OCI-M2 (cell line): ENCODE measurements around the gene LRRC28.

Source experiments
- DNase-seq: peaks from one replicate; lab custom pipeline; 2025; ENCODE audit not compliant: unreplicated experiment; lab: John Stamatoyannopoulos, UW

LRRC28 gene

GRCh38 chr15:99305761-99306505 lies 54.7 kb downstream of the LRRC28 start:
- DNase-seq: no peak

- DNase-seq: no peak
Measured at GRCh38 chr15:99306694-99307338, 55.5 kb downstream of the LRRC28 start.

DNA sequence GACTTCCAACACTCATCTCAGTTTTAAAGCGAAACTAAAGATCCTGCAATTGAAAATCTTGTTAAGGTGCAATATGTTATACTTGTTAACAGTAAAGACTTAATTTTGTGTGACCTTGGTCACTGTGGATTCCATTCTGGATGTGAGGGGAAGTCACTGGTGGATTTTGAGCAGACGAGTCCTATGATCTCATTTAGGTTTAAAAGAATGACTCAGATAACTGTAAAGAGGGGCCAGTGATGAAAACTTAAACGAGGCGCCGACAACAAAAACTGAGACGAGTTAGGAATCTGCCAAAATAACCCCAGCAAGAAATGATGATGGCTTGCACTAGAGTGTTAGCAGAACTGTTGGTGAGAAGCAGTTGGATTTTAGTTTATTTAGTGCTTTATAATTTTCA lies 56.5 kb downstream of the LRRC28 start:
- DNase-seq: no peak

DNA sequence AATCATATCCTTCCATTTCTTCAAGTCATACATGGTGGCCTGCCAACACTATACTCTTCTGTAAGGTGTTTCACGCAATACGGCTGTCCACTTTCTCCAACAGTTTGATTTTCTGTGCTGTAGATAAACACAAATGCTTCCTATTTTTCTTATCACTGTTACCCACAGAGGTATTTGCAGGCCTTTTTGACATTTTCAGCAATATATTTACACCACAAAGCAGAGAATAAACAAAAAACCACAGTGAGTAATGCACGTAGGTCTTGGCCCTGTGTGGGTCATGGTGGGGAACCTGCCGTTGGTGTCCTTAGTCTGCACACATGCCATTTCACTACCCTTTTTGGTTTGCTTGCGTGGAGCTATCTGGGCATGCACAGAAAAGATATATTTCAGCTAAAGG lies 59.5 kb downstream of the LRRC28 start:
- no peak for DNase-seq

GRCh38 chr15:99312228-99312627 lies 60.9 kb downstream of the LRRC28 start:
- DNase-seq: peak; percentile 29

DNA sequence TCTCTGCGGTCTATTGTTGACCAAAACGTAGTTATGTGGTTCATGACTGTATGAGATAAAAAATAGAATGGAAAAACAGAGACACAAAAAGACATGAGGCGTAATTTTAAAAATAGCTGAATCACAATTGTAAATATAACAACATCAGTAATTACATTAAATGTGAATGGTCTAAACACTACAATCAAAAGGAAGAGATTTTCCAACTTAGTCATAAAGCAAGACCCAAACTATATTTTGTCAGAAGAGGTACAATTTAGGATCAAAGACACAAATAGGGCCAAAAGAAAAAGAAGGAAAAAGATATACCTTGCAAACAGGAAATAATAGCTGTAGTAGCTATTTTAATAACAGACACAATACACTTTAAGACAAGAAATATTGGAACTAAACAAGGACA lies 61.5 kb downstream of the LRRC28 start:
- DNase-seq: no peak

DNA sequence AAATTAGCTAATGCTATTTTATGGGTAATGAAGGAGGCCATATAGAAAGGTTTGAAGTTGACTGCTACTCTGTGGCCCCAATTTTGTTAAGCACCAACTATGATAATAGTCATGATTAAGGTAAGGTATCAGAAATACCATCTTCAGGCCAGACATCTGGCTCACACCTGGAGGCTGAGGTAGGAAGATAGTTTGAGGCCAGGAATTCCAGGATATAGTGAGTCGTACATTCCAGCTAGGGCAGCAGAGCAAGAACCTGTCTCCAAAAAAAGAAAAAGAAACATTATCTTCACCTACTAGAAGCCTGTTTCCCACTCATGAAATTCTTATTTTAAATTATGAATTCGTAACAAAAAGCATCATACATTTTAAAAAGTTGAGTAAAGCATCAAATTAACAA lies 64.4 kb downstream of the LRRC28 start:
- no peak for DNase-seq

DNA sequence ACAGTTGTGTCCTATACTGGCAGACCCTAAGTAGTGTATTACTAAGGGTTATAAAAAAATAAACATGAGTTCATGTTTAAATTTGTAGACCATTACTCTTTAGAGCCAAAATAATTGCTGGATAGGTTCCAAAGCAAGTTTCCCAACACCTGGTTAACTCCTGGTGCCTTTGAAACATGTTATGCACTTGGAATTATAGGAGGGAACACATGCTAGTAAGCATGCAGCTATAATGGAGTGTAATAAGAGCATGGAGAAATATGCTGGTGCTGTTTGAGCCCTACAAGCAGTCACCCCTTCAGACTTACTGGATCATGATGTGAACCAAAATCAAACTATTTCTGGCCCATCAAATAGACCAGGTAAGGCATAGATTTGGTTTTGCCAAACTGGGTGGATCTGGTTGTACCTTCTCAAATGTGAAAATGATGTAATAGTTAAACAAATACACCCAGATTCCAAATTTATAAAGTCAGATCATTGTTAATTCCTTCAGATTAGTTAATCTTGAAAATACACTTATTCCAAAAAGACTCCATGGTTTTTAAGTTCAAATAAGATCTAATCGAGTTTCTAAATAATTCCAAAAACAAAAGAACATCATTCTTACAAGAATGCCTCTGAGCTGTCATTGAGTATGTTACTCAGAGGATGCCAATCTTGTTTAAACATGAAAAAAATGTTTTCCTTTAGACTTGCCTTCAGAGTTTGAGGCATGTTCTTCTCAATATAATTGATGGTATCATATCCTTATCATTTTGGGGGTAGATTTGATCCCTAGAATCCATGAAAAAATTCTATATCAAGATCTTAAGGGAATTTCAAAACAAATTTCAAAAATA lies 69.3 kb downstream of the LRRC28 start:
- DNase-seq: no peak

GRCh38 chr15:99321468-99321867 lies 70.2 kb downstream of the LRRC28 start:
- no peak for DNase-seq

GRCh38 chr15:99322643-99323405 lies 71.5 kb downstream of the LRRC28 start:
- DNase-seq: no peak

DNA sequence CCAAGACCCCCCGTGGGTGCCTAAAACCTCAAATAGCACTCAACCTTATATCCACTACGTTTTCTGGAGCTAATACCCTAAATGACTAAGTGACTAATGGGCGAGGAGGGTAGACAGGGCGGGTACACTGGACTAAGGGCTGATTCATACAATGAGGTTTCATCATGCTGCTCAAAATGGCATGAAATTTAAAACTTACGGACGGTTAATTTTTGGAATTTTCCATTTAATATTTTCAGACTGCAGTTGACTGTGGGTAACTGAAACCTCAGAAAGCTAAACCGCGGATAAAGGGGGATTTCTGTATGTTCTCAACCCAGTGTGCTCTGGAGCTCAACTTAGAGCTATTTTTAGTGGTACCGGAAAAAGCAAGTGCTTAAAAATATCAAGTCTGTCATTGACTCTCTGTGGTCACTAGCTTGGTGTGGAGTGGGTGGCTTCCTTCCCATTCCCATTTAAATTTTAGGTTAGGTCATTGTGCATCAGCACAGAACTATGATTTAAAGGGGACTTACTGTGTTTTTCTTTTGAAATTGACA lies 72.9 kb downstream of the LRRC28 start:
- DNase-seq: no peak

DNA sequence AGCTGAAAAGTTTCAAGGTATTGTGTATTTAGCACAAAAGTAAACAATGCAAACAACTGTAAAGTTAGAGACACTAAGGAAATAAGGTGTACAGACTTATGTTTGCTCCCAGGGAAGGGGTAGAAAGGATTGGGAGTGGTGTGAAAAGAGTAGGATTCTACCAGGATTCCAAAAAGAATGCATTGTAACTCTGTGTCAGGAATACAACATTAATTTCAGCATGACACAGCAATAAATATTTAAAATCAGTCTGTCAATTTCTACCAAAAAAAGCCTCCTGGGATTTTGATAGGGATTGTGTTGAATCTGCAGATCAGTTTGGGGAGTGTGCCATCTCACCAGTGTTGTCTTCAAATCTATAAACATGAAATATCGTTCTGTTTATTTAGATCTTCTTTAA lies 73.4 kb downstream of the LRRC28 start:
- DNase-seq: no peak

DNA sequence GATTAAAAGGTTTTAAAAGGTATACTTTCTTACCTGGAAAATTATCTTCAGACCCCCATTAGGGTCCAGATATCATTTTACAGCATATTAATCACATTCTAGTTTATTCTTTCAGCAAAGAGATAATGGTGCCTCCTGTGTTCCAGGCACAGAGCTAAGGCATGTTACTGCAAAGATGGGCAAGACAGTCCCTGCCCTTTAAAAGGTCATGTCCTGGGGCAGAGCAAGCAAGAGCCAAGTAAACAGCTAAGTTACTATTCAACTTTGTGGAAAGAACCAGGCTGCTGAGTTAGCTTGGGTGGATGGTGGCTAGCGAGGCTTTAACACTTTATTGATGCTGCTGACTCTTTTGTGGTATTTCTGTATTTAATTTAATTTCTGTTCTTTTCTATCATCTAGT lies 75.0 kb downstream of the LRRC28 start:
- DNase-seq: no peak

DNA sequence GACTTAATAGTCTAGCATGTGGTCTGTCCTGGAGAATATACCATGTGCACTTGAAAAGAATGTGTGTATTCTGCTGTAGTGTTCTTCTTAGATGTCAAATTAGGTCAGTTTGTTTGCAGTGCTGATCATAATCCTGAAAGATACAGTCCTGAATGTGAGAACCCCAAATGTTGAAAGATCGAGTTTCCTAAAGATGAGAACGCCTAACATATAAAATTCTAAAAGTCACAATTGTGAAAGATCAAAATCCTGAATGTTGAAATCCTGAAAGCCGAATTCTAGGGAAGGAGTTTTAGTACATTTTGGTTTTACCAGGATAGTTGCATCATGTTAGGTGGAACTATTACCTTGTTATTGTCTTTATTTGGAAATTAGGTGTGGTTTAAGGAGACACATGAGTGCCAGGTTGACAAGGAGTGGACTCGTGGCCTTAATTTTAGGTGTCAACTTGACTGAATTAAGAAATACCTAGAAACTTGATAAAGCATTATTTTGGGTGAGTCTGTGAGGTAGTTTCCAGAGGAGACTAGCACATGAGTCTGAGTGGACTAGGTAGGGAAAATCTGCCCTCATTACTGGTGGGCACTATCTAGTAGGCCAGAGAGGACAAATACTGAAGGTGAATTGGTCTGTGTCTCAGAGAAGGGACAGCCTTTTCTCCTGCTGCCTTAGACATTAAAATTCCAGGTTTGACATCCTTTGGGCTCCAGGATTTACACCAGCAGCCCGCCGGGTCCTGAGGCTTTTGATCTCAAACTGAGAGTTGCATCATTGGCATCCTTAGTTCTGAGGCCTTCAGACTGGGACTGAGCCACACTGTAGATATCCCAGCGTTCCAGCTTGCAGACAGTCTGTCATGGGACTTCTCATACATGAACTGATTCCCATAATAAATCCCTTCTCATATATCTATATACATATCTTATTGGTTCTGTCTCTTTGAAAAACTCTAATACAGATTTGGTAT lies 77.1 kb downstream of the LRRC28 start:
- DNase-seq: no peak

DNA sequence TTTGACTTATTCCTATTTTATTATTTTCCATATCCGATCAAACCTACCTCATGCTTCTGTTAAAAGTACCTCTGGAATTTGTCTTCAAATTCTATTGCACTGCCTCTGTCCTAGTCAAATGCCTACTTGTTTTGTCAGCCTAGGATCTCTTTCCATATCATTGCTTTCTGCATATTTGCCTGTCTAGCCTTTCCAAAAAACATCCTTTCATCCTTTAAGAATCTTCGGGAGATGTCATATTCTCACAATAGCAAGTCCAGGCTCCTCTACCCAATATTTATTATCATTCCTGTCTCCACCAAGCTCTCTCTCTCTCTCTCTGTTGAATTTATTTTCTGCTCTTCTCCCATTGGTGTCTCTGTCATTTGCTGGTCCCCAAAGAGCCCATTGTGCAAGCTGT lies 80.1 kb downstream of the LRRC28 start:
- DNase-seq: no peak

- DNase-seq: no peak
Measured at GRCh38 chr15:99333413-99333812, 82.1 kb downstream of the LRRC28 start.

GRCh38 chr15:99333981-99334380 lies 82.7 kb downstream of the LRRC28 start:
- no peak for DNase-seq

DNA sequence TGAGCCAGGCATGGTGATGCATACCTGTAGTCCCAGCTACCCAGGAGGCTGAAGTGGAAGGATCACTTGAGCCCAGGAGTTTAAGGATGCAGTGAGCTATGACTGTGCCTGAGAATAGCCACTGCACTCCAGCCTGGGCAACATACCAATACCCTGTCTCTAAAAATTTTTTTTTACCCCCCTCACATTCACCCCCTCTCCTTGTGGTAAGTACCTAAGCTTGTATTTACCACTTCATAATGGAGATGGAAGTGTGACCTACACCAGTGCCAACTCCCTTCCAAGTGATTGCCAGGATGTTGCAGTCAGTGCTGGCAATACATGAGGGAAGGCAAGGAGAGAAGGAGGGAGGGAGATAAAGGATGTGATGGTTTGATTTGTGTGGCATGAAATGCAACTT lies 84.2 kb downstream of the LRRC28 start:
- no peak for DNase-seq

- no peak for DNase-seq
Measured at GRCh38 chr15:99336794-99337193, 85.5 kb downstream of the LRRC28 start.

DNA sequence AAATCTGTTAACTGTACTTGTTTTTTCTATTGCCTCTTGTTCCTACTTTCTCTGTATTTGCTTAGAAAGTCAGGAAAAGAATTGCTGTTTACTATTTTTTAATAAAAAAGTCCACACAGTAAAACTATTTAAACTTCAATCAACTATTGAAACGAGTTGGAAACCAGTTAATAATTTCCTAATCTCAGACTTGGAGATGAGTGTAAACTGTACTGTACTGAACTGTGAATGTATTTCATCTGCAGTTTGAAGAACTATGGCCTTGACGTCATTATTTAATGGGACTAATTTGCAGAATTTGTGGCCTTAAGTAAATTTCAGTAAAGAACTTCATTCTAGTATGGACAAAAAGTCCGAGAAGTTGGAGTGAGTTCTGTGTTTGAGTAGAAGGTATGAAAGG lies 89.1 kb downstream of the LRRC28 start:
- no peak for DNase-seq
